Measurements from ENCODE around the gene PCGF5.

GRCh38 chr10:91197127-91197526, 23.3 kb upstream of the PCGF5 start:
- TF ChIP-seq TAF1 (IDR thresholded peaks at IDR 0.05; ENCODE audit: borderline replicate concordance, low read depth, low read length) (no peak), POLR2A (IDR thresholded peaks at IDR 0.05; ENCODE audit: low read depth, low read length) (no peak), POLR2AphosphoS5 (IDR thresholded peaks at IDR 0.05; ENCODE audit: low read depth, low read length) (no peak)
